NCI-H1436 (cell line): ENCODE measurements around the gene P4HA2.
"Not testable (repeated sequence)": the region's sequence is repeated elsewhere in the genome, so short reads cannot be mapped to it uniquely, and the experiment has no call there.

Experiments
- DNase-seq: peaks from one replicate; lab custom pipeline; 2025; lab: John Stamatoyannopoulos, UW

Gene P4HA2

GRCh38 chr5:132199116-132199680 lies 28.5 kb downstream of the P4HA2 start:
- no peak for DNase-seq

- DNase-seq: no peak
Measured at GRCh38 chr5:132198571-132198970, 29.1 kb downstream of the P4HA2 start.

- DNase-seq: no peak
Measured at GRCh38 chr5:132195727-132196126, 31.9 kb downstream of the P4HA2 start.

- DNase-seq: no peak
Measured at GRCh38 chr5:132193165-132193694, 34.4 kb downstream of the P4HA2 start.

GRCh38 chr5:132190161-132190817 lies 37.4 kb downstream of the P4HA2 start:
- DNase-seq: peak; percentile 44

- no peak for DNase-seq
Measured at GRCh38 chr5:132184588-132184987, 43.1 kb downstream of the P4HA2 start.

GRCh38 chr5:132183723-132184122 lies 43.9 kb downstream of the P4HA2 start:
- no peak for DNase-seq

GRCh38 chr5:132182359-132183040 lies 45.2 kb downstream of the P4HA2 start:
- no peak for DNase-seq

- DNase-seq: no peak
Measured at GRCh38 chr5:132181011-132181629, 46.5 kb downstream of the P4HA2 start.

GRCh38 chr5:132180134-132180745 lies 47.4 kb downstream of the P4HA2 start:
- peak; percentile 11 for DNase-seq

- no peak for DNase-seq
Measured at GRCh38 chr5:132179405-132179804, 48.2 kb downstream of the P4HA2 start.

- no peak for DNase-seq
Measured at GRCh38 chr5:132177691-132178149, 49.9 kb downstream of the P4HA2 start.

GRCh38 chr5:132176987-132177386 lies 50.7 kb downstream of the P4HA2 start:
- DNase-seq: no peak

GRCh38 chr5:132176521-132176945 lies 51.1 kb downstream of the P4HA2 start:
- DNase-seq: no peak

- DNase-seq: no peak
Measured at GRCh38 chr5:132162945-132163344, 64.7 kb downstream of the P4HA2 start.

GRCh38 chr5:132161574-132162326 lies 65.9 kb downstream of the P4HA2 start:
- not testable (repeated sequence) for DNase-seq

- DNase-seq: no peak
Measured at GRCh38 chr5:132156413-132156812, 71.2 kb downstream of the P4HA2 start.

GRCh38 chr5:132150565-132150964 lies 77.1 kb downstream of the P4HA2 start:
- DNase-seq: no peak

- no peak for DNase-seq
Measured at GRCh38 chr5:132147663-132148062, 80.0 kb downstream of the P4HA2 start.

GRCh38 chr5:132145326-132145725 lies 82.3 kb downstream of the P4HA2 start:
- DNase-seq: not testable (repeated sequence)

GRCh38 chr5:132143148-132143547 lies 84.5 kb downstream of the P4HA2 start:
- DNase-seq: no peak
